HG02885 (cell line): Measurements from ENCODE around the gene STAT4.
A peak's percentile ranks its signal among the peaks of the same experiment; 100 is the strongest.

Experiments used
- ATAC-seq: cut with Tn5 transposase; IDR thresholded peaks from one replicate; pipeline ENCODE4 v1.9.1; 2021; ENCODE audit warnings: mild to moderate bottlenecking; ENCODE audit not compliant: unreplicated experiment, poor library complexity

STAT4 gene

GRCh38 chr2:191150600-191151330 lies at the start of gene STAT4:
Gene STAT4, minus strand, starts transcription at chr2:191150994. Its CDS starts 2,791 bp downstream, at chr2:191148203.
- ATAC-seq: peak; percentile 92

- no peak for ATAC-seq
Measured at GRCh38 chr2:191199929-191200512, 49.2 kb upstream of the STAT4 start.

- ATAC-seq: no peak
Measured at GRCh38 chr2:191198271-191198670, 47.5 kb upstream of the STAT4 start.

GRCh38 chr2:191197096-191197495 lies 46.3 kb upstream of the STAT4 start:
- ATAC-seq: no peak

- ATAC-seq: no peak
Measured at GRCh38 chr2:191195021-191195420, 44.2 kb upstream of the STAT4 start.

- ATAC-seq: no peak
Measured at GRCh38 chr2:191190861-191191552, 40.2 kb upstream of the STAT4 start.

GRCh38 chr2:191190435-191190834 lies 39.6 kb upstream of the STAT4 start:
- ATAC-seq: no peak

- ATAC-seq: no peak
Measured at GRCh38 chr2:191189112-191189635, 38.4 kb upstream of the STAT4 start.

GRCh38 chr2:191188550-191189093 lies 37.8 kb upstream of the STAT4 start:
- no peak for ATAC-seq

GRCh38 chr2:191187105-191187829 lies 36.5 kb upstream of the STAT4 start:
- no peak for ATAC-seq

- no peak for ATAC-seq
Measured at GRCh38 chr2:191184457-191184856, 33.7 kb upstream of the STAT4 start.

- no peak for ATAC-seq
Measured at GRCh38 chr2:191183516-191183915, 32.7 kb upstream of the STAT4 start.

GRCh38 chr2:191183081-191183480 lies 32.3 kb upstream of the STAT4 start:
- ATAC-seq: no peak

GRCh38 chr2:191180713-191181112 lies 29.9 kb upstream of the STAT4 start:
- no peak for ATAC-seq

GRCh38 chr2:191180276-191180675 lies 29.5 kb upstream of the STAT4 start:
- ATAC-seq: no peak

- ATAC-seq: no peak
Measured at GRCh38 chr2:191178806-191179514, 28.2 kb upstream of the STAT4 start.

GRCh38 chr2:191177751-191178736 lies 27.2 kb upstream of the STAT4 start:
- ATAC-seq: no peak

GRCh38 chr2:191176801-191177438 lies 26.1 kb upstream of the STAT4 start:
- peak; percentile 29 for ATAC-seq
